ENCODE results near the gene CFAP46. TPM values are rescaled to one million over a fixed set of nuclear protein-coding genes. Genes with fewer than 3 reads are reported as not detected.
"Not testable (repeated sequence)": the region's sequence is repeated elsewhere in the genome, so short reads cannot be mapped to it uniquely, and the experiment has no call there.

CFAP46 gene
- total RNA-seq, 1 experiment from 2014 or later, result 2.7 TPM

- DNase-seq (ENCODE audit: extremely low read depth, low read depth), result no peak
Measured at GRCh38 chr10:132784866-132785722, 157.3 kb downstream of the CFAP46 start.

- DNase-seq (ENCODE audit: extremely low read depth, low read depth), result no peak
Measured at GRCh38 chr10:132783940-132784865, 158.2 kb downstream of the CFAP46 start.

GRCh38 chr10:132783165-132783939 is 159.0 kb downstream of the CFAP46 start:
- no peak for DNase-seq (ENCODE audit: extremely low read depth, low read depth)

GRCh38 chr10:132781556-132781955 is 160.8 kb downstream of the CFAP46 start:
- DNase-seq (ENCODE audit: extremely low read depth, low read depth), result no peak

DNA sequence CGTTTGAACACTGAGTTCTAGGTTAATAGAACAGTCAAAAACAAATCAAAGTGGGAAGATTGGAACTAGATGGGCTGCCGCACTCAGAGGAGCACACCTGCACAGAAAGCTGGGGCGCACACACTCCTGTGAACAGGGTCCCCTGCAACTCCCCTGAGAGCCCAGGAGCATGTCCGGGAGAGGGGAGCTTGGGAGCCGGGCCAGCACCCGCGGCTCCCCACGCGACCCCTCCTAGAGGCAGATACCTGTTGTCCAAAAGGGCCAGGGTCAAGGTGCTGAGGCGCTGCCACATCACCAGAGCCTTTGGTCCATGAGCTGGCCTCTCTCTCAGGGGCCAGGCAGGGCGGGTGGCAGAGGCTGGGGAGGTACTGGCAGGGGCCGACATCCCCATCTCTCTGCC is 162.0 kb downstream of the CFAP46 start:
- no peak for DNase-seq (ENCODE audit: extremely low read depth, low read depth)

DNA sequence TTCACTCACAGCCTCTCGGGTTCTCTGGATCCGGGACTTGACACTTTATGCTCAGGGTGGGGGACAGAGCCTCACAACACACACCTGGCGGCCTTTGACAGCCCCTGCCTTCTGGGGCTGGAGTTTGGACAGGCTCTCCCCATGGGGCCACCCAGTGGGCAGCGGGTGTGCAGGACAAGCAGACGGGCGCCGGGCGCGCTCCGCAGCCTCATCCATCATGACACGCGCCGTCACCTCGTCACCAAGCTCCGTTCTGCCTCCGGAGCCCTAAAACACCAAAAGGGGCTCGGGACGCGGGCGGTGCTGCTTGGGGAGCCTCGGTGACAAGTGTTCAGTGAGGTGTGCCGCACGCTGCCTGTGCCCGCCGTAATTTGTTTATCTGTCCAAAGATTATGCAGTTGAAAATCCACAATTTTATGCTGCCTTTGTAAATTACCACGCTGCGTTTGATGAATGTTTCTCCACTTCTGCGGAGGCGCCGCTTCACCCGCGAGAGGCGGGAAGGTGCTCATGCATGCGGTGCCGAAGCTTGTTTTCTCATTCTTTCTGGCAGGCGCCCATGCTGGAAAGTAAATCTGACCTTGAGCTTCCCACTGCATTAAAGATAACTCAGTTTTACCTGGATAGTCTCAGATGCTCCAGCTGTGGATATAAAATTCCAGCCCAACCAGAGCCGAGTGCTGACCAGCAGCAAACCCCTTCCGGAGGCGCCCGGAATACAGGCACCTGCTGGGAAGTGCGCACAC is 162.6 kb downstream of the CFAP46 start:
- no peak for DNase-seq (ENCODE audit: extremely low read depth, low read depth)

DNA sequence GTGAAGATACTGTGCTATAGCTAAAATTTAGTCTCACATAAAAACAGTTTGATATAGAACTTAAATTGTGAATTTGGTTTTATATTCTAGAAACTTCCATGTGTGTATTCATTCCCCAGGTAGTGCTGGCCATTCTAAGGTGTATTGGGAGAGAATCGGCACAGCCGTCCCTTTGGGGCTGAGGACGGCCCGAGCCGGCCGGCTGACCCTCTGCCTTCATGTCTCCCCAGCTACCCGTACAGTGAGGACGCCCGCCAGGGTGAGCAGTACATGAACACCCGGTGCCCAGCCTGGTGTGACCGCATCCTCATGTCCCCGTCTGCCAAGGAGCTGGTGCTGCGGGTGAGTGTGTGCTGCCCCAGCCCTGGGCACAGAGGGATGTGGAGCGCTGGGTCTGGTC is 164.9 kb downstream of the CFAP46 start:
- DNase-seq (ENCODE audit: extremely low read depth, low read depth), result no peak

DNA sequence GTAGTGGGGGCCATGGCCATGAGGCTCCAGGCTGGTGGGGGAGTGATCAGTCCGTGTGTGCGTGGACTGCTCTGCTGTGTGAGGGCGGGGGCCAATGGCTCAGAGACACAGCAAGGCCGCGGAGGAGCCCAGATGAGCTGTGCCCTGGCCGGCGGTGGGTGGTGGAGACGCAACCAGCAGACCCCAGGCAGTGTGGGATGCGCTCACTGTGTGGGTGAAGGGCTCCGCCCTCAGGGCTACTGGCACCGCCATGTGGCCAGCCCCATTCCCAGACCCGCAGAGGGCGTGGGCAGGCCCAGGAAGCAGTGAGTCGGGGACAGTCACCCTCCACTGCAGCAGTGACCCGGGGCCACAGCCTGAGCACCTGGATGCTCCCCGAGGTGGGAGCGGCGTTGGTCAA is 165.5 kb downstream of the CFAP46 start:
- no peak for DNase-seq (ENCODE audit: extremely low read depth, low read depth)

GRCh38 chr10:132776186-132776585 is 166.2 kb downstream of the CFAP46 start:
- no peak for DNase-seq (ENCODE audit: extremely low read depth, low read depth)

DNA sequence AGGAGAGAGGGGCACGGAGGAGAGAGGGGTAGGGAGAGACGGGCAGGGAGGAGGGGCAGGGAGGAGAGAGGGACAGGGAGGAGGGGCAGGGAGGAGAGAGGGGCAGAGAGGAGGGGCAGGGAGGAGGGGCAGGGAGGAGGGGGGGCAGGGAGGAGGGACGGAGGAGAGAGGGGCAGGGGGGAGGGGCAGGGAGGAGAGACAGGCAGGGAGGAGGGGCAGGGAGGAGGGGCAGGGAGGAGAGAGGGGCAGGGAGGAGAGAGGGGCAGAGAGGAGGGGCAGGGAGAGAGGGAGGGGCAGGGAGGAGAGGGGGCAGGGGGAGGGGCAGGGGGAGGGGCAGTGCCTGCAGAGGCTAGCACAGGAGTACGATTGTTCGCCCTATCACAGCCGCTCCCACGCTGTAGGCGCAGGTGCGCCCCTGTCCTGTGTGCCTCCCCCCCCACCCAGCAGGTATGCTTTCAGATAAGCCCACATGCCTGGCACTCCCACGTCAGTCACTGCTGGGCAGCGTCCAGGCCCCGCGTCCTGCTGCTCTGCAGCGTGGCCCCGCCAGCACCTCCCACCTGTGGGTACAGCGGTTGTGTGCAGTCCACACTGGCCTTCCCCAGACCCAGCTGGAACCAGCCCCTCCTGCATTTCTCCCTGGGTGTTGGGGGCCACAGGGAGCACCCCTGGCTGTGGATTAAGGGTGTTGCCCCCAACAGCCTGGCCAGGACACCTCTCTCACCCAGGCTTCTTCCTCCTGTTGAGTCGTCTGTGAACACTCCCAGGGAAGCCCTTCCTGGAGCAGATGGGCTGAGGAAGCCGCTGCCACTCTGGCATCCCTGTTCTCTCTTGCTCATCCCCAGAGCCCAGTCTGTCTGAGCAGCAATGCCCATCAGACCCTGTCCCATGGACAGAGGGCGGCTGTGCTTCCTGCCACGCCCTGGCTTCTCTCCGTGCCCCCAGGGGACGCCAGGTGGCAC is 167.2 kb downstream of the CFAP46 start:
- no peak for DNase-seq (ENCODE audit: extremely low read depth, low read depth)

GRCh38 chr10:132774181-132774901 is 168.0 kb downstream of the CFAP46 start:
- DNase-seq (ENCODE audit: extremely low read depth, low read depth), result no peak

GRCh38 chr10:132772816-132773215 is 169.6 kb downstream of the CFAP46 start:
- not testable (repeated sequence) for DNase-seq (ENCODE audit: extremely low read depth, low read depth)

DNA sequence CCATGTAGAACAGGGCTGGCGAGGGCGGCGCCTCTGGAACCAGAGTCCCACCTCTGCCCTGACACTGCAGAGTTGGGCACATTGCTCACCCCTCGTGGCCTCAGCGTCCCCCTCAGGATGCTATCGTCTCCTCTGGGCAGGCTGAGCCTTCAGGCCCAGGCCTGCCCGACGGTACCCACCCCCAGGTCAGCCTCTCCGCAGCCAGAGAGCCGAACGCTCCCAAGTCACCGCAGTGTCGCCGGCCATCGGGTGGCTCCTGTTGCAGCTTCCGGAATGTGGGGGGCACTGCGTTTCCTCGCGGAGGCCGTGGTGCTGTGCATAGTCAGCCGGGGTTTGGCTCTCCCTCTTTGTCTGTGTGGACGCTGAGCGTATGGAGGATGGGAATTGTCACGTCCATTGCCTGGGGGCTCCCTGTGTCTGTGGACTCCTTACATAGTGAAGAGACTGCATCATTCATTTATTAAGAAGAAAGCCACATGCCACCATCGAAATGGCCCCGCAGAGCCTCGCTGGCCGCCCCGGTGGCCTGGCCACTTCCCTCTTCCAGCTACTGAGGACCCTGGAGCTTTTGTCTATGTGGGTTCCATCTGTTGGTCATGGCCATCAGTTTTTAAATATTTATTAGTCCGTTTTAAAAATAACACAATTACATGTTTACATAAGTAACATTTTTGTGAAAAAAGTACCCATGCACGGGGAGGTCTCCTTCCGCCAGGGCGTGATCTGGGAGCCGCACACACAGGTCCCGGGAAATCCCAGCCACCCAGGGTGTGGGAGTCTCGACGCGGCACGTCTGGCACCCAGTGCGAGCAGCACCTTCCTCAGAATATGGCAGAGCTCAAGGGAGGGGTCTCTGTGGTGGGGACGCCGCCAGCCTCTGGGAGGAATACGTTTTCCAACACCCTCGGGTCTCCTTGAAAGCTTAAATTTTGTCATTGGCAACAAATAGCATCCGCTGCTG is 172.0 kb downstream of the CFAP46 start:
- DNase-seq (ENCODE audit: extremely low read depth, low read depth), result no peak

DNA sequence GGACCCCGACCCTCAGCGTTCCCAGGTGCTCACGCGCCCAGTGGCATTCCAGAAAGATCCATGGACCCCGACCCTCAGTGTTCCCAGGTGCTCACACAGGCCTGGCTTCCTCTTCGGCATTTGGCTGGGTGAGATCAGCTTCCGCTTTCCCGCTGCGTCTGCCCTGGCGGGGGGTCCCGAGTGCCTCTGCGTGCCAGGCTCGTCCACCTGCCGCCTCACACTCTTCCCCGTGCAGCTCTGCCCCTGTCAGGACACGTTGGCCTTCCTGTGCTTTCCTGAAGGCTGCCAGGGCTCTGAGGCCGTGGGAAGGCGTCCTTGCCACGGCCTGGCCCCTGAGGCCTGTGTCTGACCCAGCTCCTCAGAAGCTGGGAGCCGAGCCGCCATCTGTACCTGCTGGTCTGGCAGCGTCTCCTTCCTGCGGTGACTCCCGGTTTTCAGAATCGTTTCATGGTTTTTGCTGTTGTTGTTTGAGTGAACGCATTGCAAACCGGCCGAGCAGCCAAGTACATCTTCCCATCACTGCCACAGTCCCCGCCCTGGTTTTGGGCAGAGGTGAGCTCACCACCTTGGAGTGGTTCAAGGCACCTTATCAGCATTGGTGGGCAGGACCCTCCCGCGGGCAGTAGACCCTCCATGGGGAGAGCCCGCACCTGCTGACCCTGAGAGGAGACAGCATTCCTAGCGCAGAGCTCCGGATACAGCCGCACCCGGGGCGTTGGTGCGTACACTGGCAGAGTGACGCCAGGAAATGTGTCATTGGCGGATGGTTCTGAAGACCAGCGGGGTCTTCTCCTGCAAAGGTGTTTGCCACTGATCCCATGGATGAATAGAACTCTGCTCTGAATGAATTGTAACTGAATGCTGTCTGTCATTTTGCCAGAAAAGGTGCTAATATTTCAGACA is 173.8 kb downstream of the CFAP46 start:
- no peak for DNase-seq (ENCODE audit: extremely low read depth, low read depth)

- DNase-seq (ENCODE audit: extremely low read depth, low read depth), result no peak
Measured at GRCh38 chr10:132766291-132766690, 176.1 kb downstream of the CFAP46 start.

DNA sequence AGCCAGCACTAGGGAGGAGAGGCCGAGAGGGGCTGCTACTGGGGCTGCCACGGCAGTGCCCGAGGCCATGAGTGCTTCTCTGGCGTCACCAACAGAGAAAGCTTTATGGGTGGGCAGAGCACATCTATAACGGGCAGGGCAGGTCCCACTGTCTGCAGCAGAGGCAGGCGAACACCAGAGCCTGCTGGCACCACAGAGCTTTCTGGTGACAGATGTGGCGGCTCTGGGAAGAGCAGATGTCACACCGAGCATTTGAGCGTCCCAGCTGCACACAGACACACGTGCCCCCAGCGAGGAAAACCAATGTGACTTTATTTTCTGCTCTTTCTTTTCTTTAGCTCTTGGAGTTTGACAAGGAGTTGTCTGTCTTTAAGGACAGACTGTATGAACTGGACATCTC is 176.9 kb downstream of the CFAP46 start:
- DNase-seq (ENCODE audit: extremely low read depth, low read depth), result no peak
